GM21786 (cell line): ENCODE data around the gene MTCH1.
"Not testable (repeated sequence)": the region's sequence is repeated elsewhere in the genome, so short reads cannot be mapped to it uniquely, and the experiment has no call there.

Experiments
- ATAC-seq: cut with Tn5 transposase; IDR thresholded peaks from one replicate; pipeline ENCODE4 v1.9.1; 2021; ENCODE audit not compliant: unreplicated experiment

The MTCH1 gene

GRCh38 chr6:36955671-36956445, 30.1 kb downstream of the MTCH1 start:
- ATAC-seq = no peak

- no peak for ATAC-seq
Measured at GRCh38 chr6:36955136-36955535, 30.9 kb downstream of the MTCH1 start.

- no peak for ATAC-seq
Measured at GRCh38 chr6:36954262-36954931, 31.6 kb downstream of the MTCH1 start, which contains the start of gene PI16. Gene PI16 (plus strand): TSS chr6:36954738. CDS start chr6:36954761, 23 bp downstream.

- ATAC-seq = no peak
Measured at GRCh38 chr6:36953931-36954261, 32.1 kb downstream of the MTCH1 start.

DNA sequence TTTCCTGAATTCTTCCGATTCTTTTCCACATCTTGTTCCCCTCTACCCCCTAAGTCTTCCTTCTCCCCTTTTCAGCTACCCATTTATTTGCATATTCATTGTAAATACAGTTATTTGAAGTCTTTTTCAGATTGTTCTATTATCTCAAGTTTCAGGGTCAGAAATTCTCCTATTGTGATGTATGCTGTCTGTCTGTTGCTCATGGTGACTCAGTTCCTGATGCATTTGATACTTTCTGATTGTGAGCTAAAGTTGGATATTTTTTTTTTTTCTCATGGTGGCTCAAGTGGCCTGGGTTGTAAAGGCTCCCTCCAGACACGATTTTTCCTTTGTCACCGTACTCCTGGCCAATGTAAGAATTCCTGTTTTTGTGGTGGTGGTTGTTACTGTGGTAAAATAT, 36.4 kb downstream of the MTCH1 start:
- no peak for ATAC-seq

GRCh38 chr6:36949076-36949475, 36.9 kb downstream of the MTCH1 start:
- not testable (repeated sequence) for ATAC-seq

DNA sequence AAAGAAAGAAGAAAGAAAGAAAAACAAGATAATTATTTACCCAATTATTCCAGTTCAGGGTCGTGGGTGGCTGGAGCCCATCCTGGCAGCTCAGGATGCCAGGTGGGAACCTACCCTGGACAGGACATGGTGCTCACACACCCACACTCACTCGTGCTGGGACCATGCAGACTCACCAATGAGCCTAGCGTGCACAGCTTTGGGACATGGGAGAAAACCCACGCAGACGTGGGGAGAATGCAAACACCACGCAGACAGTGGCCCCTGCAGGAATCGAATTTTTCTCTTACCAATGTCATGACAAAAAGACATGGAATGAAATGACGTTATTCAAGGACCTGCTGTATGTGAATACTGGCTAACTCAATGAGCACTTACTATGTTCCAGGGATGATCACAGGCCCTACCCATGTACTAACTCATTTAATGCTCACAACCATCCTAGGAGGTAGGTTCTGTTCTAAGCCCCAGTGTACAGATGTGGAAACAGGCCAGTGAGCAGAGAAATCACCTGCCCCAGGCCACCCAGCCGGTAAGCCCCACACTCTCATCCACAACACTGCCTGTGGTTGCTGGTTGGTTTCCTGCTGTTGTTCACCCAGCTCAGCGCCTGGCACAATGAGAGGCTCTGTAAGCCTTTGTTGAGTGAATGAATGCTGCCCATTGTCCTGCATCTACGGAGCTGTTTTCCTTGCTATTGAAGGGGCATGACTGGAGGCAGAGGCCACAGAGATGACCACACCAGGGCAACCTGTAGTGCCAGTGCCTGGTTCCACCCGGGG, 38.2 kb downstream of the MTCH1 start:
- ATAC-seq = no peak

DNA sequence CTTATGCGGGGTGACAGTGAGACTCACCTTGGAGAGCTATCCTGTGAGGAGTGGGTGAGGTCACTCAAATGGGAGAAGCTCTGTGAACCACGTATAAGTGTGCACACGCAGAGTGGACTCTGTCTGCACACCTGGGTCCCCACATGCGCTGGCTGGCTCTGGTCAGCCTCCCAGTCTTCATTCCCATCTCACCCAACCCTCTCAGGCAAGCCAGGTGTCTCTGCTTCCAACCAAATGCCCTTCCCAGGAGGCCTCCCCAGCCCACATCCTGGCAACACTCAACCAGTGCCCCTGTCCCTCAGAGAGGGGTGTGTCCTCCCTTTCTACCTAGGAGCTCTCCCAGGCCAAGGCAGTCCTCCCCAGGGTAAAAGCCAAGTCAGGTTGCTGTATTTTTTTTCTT, 39.5 kb downstream of the MTCH1 start:
- ATAC-seq = no peak

- no peak for ATAC-seq
Measured at GRCh38 chr6:36945301-36945700, 40.7 kb downstream of the MTCH1 start.

DNA sequence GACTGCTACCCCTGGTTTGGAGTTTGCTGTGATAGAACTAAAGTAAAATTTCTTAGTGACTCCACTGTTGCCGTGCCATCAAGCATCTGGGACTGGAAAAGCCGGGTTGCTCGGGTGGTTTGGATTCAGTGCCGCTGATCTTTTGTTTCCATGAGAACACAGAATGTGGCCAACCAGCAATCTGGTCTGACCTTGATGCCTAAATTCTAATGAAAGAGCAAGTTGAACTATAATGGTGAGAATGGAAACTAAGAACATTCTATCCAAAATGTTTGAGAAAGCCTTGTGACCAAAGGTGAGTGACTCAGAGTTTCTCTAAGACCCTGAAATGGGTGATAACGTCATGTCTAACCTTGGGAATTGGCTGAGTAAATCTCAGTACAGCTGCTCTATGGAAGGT, 41.3 kb downstream of the MTCH1 start:
- no peak for ATAC-seq

DNA sequence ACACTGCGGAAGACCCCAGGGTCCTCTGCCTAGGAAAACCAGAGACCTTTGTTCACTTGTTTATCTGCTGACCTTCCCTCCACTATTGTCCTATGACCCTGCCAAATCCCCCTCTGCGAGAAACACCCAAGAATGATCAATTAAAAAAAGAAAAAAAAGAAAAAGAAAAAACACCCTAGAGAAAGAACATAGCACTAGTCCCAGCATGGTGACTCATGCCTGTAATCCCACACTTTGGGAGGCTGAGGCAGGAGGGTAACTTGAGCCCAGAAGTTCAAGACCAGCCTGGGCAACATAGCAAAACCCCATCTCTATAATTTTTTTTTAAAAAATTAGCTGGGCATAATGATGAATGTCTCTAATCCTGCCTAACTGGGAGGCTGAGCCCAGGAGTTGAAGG, 43.7 kb downstream of the MTCH1 start:
- ATAC-seq = not testable (repeated sequence)

DNA sequence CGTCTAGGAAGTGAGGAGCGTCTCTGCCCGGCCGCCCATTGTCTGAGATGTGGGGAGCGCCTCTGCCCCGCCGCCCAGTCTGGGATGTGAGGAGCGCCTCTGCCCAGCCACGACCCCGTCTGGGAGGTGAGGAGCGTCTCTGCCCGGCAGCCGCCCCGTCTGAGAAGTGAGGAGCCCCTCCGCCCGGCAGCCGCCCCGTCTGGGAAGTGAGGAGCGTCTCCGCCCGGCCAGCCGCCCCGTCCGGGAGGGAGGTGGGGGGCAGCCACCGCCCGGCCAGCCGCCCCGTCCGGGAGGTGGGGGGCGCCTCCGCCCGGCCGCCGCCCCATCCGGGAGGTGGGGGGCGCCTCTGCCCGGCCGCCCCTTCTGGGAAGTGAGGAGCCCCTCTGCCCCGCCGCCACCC, 44.4 kb downstream of the MTCH1 start:
- not testable (repeated sequence) for ATAC-seq

- no peak for ATAC-seq
Measured at GRCh38 chr6:36940027-36940426, 46.0 kb downstream of the MTCH1 start.

GRCh38 chr6:36939005-36939404, 47.0 kb downstream of the MTCH1 start:
- ATAC-seq = not testable (repeated sequence)

- no peak for ATAC-seq
Measured at GRCh38 chr6:36938536-36938935, 47.5 kb downstream of the MTCH1 start.

DNA sequence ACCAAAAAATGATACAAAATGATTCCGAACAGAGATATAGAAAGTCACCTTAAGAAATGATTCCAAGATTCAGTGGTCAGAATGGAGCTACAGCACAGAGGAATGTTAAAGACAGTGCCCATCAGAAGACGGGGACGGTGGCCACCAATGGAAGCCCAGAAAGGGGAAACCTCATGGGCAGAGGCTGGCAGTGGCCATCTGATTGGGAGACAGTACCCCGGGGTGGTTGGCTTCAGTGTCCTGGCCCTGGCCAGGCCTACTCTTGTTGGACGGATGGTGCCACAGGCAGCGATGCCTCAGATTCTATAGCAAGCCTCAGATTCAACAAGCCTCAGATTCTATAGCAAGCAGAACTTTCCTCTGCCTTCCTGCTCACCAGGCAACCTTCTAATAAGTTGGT, 48.1 kb downstream of the MTCH1 start:
- ATAC-seq = no peak

GRCh38 chr6:36936824-36937223, 49.2 kb downstream of the MTCH1 start:
- ATAC-seq = no peak

DNA sequence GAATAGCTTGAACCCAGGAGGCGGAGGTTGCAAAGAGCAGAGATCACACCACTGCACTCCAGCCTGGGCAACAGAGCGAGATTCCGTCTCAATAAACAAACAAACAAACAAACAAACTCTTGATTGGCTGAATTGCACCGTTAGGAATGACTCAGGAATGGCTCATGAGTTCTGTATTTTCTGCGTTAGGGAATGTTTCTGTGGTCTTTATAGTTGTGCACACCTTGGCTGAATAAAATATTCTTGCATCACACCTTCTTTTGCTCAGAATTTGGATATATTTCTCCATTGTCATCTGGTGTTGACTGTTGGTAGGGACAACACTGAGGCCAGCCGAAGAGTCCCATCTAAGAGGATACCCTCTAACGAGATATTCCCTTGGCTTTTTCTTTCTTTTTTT, 51.1 kb downstream of the MTCH1 start:
- ATAC-seq = no peak

DNA sequence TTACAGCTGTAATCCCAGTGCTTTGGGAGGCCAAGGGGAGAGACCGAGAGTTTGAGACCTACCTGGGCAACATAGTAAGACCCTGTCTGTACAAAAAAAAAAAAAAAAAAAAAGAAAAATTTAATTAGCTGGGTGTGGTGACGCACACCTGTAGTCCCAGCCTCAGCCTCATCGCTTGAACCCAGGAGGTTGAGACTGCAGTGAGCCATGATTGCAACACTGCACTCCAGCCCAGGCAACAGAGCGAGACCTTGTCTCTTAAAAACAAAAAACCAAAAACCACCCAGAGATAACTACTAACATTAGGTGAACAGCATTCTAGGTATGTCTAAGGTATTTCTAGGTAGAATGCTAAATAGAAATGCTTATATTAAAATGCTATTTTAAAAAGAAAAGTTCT, 52.5 kb downstream of the MTCH1 start:
- ATAC-seq = no peak

- ATAC-seq = no peak
Measured at GRCh38 chr6:36933102-36933501, 52.9 kb downstream of the MTCH1 start.

GRCh38 chr6:36930483-36930882, 55.5 kb downstream of the MTCH1 start:
- no peak for ATAC-seq

- ATAC-seq = no peak
Measured at GRCh38 chr6:36929607-36930006, 56.4 kb downstream of the MTCH1 start.
